Prostate gland (tissue), 2 donors: ENCODE measurements around the gene BZW2. TPM values are rescaled to one million over a fixed set of nuclear protein-coding genes. Genes with fewer than 3 reads are reported as not detected.

Experiments used
- DNase-seq: peaks from one replicate; pipeline ENCODE4 v3.0.0-alpha.2; 2019; ENCODE audit warnings: low spot score
- H3K27ac ChIP-seq, 2 donors: fragments of 200-600 bp; sonication (generic); 2 replicates each; pipeline ENCODE4 v1.5.1; 2017 to 2019
- H3K27me3 ChIP-seq: fragments of 200-600 bp; sonication (generic); replicated peaks from 2 replicates; pipeline ENCODE4 v1.5.1; 2019; ENCODE audit not compliant: insufficient read depth
- H3K36me3 ChIP-seq, 2 donors: fragments of 200-600 bp; sonication (generic); 1 replicate in 1 of 2; 2 replicates in 1 of 2; pipeline versions ENCODE4 v1.5.1 to v1.8.1; 2017 to 2019
- H3K4me1 ChIP-seq: fragments of 200-600 bp; sonication (generic); replicated peaks from 2 replicates; pipeline ENCODE4 v1.5.1; 2019
- H3K4me3 ChIP-seq, 2 donors: fragments of 200-600 bp; sonication (generic); 2 replicates each; pipeline ENCODE4 v1.5.1; 2017 to 2019
- H3K9me3 ChIP-seq: fragments of 200-600 bp; sonication (generic); 2 replicates; pipeline ENCODE4 v1.5.1; 2017
- POLR2A ChIP-seq: fragments of 450-650 bp; IDR thresholded peaks from one replicate; pipeline ENCODE4 v1.6.1; 2016; ENCODE audit warnings: antibody characterized with exemption, mild to moderate bottlenecking
- POLR2AphosphoS5 ChIP-seq: sonication (generic); formaldehyde crosslinking; IDR thresholded peaks from one replicate; pipeline ENCODE4 v1.6.1; 2017; ENCODE audit warnings: antibody characterized with exemption
- WGBS: methylation state at CpG from one replicate; pipeline ENCODE4 v1.1.5; 2018; 5-methylcytosine and 5-hydroxymethylcytosine counted together
- intact Hi-C: fragments of 100-400 bp; cut with DNase I; formaldehyde crosslinking; loops from one replicate; pipeline ENCODE4 v1.14.2; 2022
- total RNA-seq, 2 donors: library from RNA; depleted of rRNA; stranded (reverse); fragments of >200 nt; gene quantifications; one replicate each; pipeline ENCODE4 v1.1.0, GENCODE V29; 2016
- TF ChIP-seq, protein P1 (sequence below), 4 experiments: fragments of 200-600 bp in 2 of 4; fragments of 450-650 bp in 2 of 4; sonication (generic) in 2 of 4; IDR thresholded peaks; 1 replicate in 3 of 4; 2 replicates in 1 of 4; pipeline ENCODE4 v1.5.1; 2016 to 2019; ENCODE audit warnings: antibody characterized with exemption in 4 of 4, mild to moderate bottlenecking in 2 of 4, moderate library complexity in 2 of 4

Gene BZW2
- total RNA-seq, 2 donors from 2014 or later = 31.0 to 33.5 TPM

DNA sequence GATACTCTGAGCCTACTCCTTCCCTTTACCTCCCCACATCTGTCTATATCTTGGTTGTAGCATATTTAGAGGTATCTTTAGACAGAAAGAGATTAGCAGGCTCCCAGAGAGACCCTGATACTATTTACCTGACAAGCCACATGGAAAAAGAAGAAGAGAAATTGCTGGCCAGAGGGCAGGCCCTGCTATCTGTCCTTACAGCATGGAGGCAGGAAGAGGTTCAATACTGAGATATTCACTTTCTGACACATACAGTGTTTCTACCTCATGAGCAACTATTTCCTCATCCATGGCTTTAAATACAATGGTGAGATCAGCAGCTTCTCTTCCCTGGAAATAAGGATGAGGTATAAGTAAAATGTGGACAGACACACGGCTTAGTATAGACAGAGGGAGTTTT is 73.7 kb downstream of the BZW2 start:
- intact Hi-C loops = no loop called here
- no peak for DNase-seq
- Histone ChIP-seq H3K27me3 (no peaks in the 10 kb centered on the region), H3K27ac (no peak overlapping the region), H3K4me3 (no peak overlapping the region), H3K9me3 (no peaks in the 10 kb centered on the region), H3K36me3 (no peaks in the 10 kb centered on the region), H3K4me1 (no peaks in the 10 kb centered on the region)
- 94% methylated on average over 1 of the region's 1 CpG for WGBS
- TF ChIP-seq POLR2A (no peak), POLR2AphosphoS5 (no peak)
- TF ChIP-seq, protein P1, sequence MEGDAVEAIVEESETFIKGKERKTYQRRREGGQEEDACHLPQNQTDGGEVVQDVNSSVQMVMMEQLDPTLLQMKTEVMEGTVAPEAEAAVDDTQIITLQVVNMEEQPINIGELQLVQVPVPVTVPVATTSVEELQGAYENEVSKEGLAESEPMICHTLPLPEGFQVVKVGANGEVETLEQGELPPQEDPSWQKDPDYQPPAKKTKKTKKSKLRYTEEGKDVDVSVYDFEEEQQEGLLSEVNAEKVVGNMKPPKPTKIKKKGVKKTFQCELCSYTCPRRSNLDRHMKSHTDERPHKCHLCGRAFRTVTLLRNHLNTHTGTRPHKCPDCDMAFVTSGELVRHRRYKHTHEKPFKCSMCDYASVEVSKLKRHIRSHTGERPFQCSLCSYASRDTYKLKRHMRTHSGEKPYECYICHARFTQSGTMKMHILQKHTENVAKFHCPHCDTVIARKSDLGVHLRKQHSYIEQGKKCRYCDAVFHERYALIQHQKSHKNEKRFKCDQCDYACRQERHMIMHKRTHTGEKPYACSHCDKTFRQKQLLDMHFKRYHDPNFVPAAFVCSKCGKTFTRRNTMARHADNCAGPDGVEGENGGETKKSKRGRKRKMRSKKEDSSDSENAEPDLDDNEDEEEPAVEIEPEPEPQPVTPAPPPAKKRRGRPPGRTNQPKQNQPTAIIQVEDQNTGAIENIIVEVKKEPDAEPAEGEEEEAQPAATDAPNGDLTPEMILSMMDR (IDR thresholded peaks at IDR 0.05) = no peak

GRCh38 chr7:16721541-16721940 is 75.6 kb downstream of the BZW2 start:
- DNase-seq = no peak
- WGBS = 69% methylated on average over 4 of the region's 4 CpGs
- H3K27ac ChIP-seq = no peak overlapping the region
- no peak overlapping the region for H3K4me3 ChIP-seq
- TF ChIP-seq, protein P1 (IDR thresholded peaks at IDR 0.05) = no peak
- TF ChIP-seq POLR2A = no peak
- no peak for TF ChIP-seq POLR2AphosphoS5
- no peaks in the 10 kb centered on the region for H3K27me3 ChIP-seq
- H3K9me3 ChIP-seq = no peaks in the 10 kb centered on the region
- no peaks in the 10 kb centered on the region for H3K4me1 ChIP-seq
- no peaks in the 10 kb centered on the region for H3K36me3 ChIP-seq
- intact Hi-C loops = no loop called here

DNA sequence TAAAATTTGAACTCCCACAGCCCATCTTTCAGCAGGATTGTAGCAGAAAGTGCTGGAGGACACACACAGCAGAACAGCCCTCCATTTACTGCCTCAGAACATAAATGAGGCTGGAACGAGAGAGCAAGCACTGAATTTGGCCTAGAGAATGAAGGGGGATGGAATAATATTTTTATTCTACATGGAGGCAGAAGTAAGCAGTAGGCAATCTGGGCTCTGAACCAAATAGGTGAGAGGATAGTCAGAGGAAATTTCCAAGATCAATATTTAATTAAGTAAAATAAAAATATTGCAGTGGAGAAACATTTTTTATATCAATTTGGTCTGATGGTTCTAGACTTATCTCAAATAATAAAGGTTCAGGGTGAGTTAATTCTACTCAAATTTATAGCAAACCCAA is 78.4 kb downstream of the BZW2 start:
- Histone ChIP-seq H3K27me3 (no peaks in the 10 kb centered on the region), H3K36me3 (no peaks in the 10 kb centered on the region), H3K4me1 (no peaks in the 10 kb centered on the region), H3K27ac (no peak overlapping the region), H3K9me3 (no peaks in the 10 kb centered on the region), H3K4me3 (no peak overlapping the region)
- WGBS = 82% methylated on average over 1 of the region's 1 CpG
- intact Hi-C loops = no loop called here
- DNase-seq = no peak
- TF ChIP-seq POLR2A = no peak
- no peak for TF ChIP-seq POLR2AphosphoS5
- TF ChIP-seq, protein P1 (IDR thresholded peaks at IDR 0.05) = no peak

- no peaks in the 10 kb centered on the region for H3K36me3 ChIP-seq
- TF ChIP-seq POLR2AphosphoS5 (no peak), POLR2A (no peak)
- TF ChIP-seq, protein P1 (IDR thresholded peaks at IDR 0.05) = no peak
- DNase-seq = no peak
- no peaks in the 10 kb centered on the region for H3K4me1 ChIP-seq
- no peak overlapping the region for H3K4me3 ChIP-seq
- 64% methylated on average over 2 of the region's 2 CpGs for WGBS
- no peak overlapping the region for H3K27ac ChIP-seq
- intact Hi-C loops = no loop called here
- no peaks in the 10 kb centered on the region for H3K9me3 ChIP-seq
- no peaks in the 10 kb centered on the region for H3K27me3 ChIP-seq
Observed at GRCh38 chr7:16726189-16726588, 80.2 kb downstream of the BZW2 start.

DNA sequence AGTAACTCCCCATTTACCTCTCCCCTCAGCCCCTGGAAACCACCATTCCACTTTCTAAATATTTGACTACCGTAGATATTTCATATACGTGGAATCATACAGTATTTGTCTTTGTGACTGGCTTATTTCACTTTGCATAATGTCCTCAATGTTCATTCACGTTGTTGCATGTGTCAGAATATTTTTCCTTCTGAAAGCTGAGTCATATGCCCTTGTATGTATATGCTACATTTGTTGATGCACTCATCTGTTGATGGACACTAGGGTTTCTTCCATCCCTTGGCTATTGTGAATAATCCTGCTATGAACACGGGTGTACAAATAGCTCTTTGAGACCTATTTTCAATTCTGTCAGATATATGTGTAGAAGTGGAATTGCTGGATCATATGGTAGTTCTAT is 81.8 kb downstream of the BZW2 start:
- TF ChIP-seq POLR2A (no peak), POLR2AphosphoS5 (no peak)
- TF ChIP-seq, protein P1 (IDR thresholded peaks at IDR 0.05) = no peak
- intact Hi-C loops = no loop called here
- Histone ChIP-seq H3K4me3 (no peak overlapping the region), H3K9me3 (no peaks in the 10 kb centered on the region), H3K27me3 (no peaks in the 10 kb centered on the region), H3K27ac (no peak overlapping the region), H3K36me3 (no peaks in the 10 kb centered on the region), H3K4me1 (no peaks in the 10 kb centered on the region)
- DNase-seq = no peak
- 96% methylated on average over 4 of the region's 4 CpGs for WGBS
